Measurements from ENCODE around the gene SLC13A1.

The SLC13A1 gene

GRCh38 chr7:123199883-123200282 lies at the start of gene SLC13A1:
TSS of gene SLC13A1 (minus strand) at chr7:123199969. CDS start at chr7:123199946, 23 bp downstream.
- TF ChIP-seq CTCF (IDR thresholded peaks at IDR 0.05), result no peak

- TF ChIP-seq CTCF (IDR thresholded peaks at IDR 0.05), result no peak
These were observed 45.0 kb upstream of the SLC13A1 start for GRCh38 chr7:123244768-123245167.

GRCh38 chr7:123242467-123243092 lies 42.8 kb upstream of the SLC13A1 start:
- TF ChIP-seq CTCF (IDR thresholded peaks at IDR 0.05), result no peak

GRCh38 chr7:123241809-123242208 lies 42.0 kb upstream of the SLC13A1 start:
- TF ChIP-seq CTCF (IDR thresholded peaks at IDR 0.05), result no peak

GRCh38 chr7:123231021-123232000 lies 31.5 kb upstream of the SLC13A1 start:
- no peak for TF ChIP-seq CTCF (IDR thresholded peaks at IDR 0.05)

GRCh38 chr7:123230603-123231002 lies 30.8 kb upstream of the SLC13A1 start:
- no peak for TF ChIP-seq CTCF (IDR thresholded peaks at IDR 0.05)

GRCh38 chr7:123230147-123230546 lies 30.4 kb upstream of the SLC13A1 start:
- no peak for TF ChIP-seq CTCF (IDR thresholded peaks at IDR 0.05)

Measured in LNCAP (cell line).